Activated CD4-positive, alpha-beta memory T cell treated with anti-CD3 and anti-CD28 coated beads, Interleukin-2, amount 10 ng/mL, durations not matched to agents 7 days and 5 days (primary cell): ENCODE results near the gene DIS3L2. TPM values are rescaled to one million over a fixed set of nuclear protein-coding genes. Genes with fewer than 3 reads are reported as not detected.

ENCODE experiments used
- CTCF ChIA-PET: fragments of 350-600 bp; sonication (Branson Sonifier 250); formaldehyde crosslinking; loops from one replicate; lab custom pipeline; 2021; ENCODE audit warnings: antibody characterized with exemption, inconsistent platforms; lab: Charles Lee
- POLR2A ChIA-PET: fragments of 350-600 bp; sonication (Branson Sonifier 250); formaldehyde crosslinking; loops from one replicate; lab custom pipeline; 2021; ENCODE audit warnings: antibody characterized with exemption; lab: Charles Lee
- DNase-seq: peaks from one replicate; pipeline ENCODE4 v3.0.0-alpha.2; 2020
- H3K27ac Mint-ChIP-seq: one replicate; pipeline ENCODE4 v1.8.0; 2021; ENCODE audit warnings: mild to moderate bottlenecking, mixed read lengths
- H3K27me3 Mint-ChIP-seq: one replicate; pipeline ENCODE4 v1.8.0; 2021; ENCODE audit warnings: mixed read lengths
- H3K36me3 Mint-ChIP-seq: one replicate; pipeline ENCODE4 v1.8.0; 2021; ENCODE audit warnings: low read depth, mixed read lengths
- H3K4me1 Mint-ChIP-seq: one replicate; pipeline ENCODE4 v1.8.0; 2021; ENCODE audit warnings: mixed read lengths
- H3K4me3 Mint-ChIP-seq: one replicate; pipeline ENCODE4 v1.8.0; 2021; ENCODE audit warnings: mild to moderate bottlenecking, mixed read lengths
- H3K9me3 Mint-ChIP-seq: one replicate; pipeline ENCODE4 v1.8.0; 2021; ENCODE audit warnings: mixed read lengths
- total RNA-seq, 2 experiments: library from RNA; stranded (reverse); gene quantifications; one replicate each; pipeline ENCODE4 v1.2.3, GENCODE V29; 2021

The DIS3L2 gene
- total RNA-seq, 2 experiments from 2014 or later: 25.8 to 30.6 TPM

- no peak for DNase-seq
- CTCF ChIA-PET: no interaction called here
- Mint-ChIP-seq H3K27me3 (no peaks in the 10 kb centered on the region), H3K4me3 (no peak overlapping the region), H3K27ac (no peak overlapping the region), H3K36me3 (peaks cover 3% of the 10 kb centered on the region), H3K9me3 (no peaks in the 10 kb centered on the region), H3K4me1 (peaks cover 4% of the 10 kb centered on the region)
- POLR2A ChIA-PET: no interaction called here
These were observed 113.6 kb downstream of the DIS3L2 start for GRCh38 chr2:232075080-232075479.

GRCh38 chr2:232075859-232076258, 114.3 kb downstream of the DIS3L2 start:
- Mint-ChIP-seq H3K27ac (no peak overlapping the region), H3K36me3 (peaks cover 3% of the 10 kb centered on the region), H3K4me3 (no peak overlapping the region), H3K27me3 (no peaks in the 10 kb centered on the region), H3K9me3 (no peaks in the 10 kb centered on the region), H3K4me1 (peaks cover 4% of the 10 kb centered on the region)
- no peak for DNase-seq
- ChIA-PET POLR2A (no interaction called here), CTCF (no interaction called here)

- no peaks in the 10 kb centered on the region for H3K9me3 Mint-ChIP-seq
- H3K27me3 Mint-ChIP-seq: no peaks in the 10 kb centered on the region
- no peak for DNase-seq
- CTCF ChIA-PET: no interaction called here
- H3K27ac Mint-ChIP-seq: no peak overlapping the region
- peaks cover 3% of the 10 kb centered on the region for H3K36me3 Mint-ChIP-seq
- POLR2A ChIA-PET: no interaction called here
- H3K4me3 Mint-ChIP-seq: no peak overlapping the region
- H3K4me1 Mint-ChIP-seq: peaks cover 4% of the 10 kb centered on the region
These were observed 114.8 kb downstream of the DIS3L2 start for GRCh38 chr2:232076272-232076671.

GRCh38 chr2:232076736-232077135, 115.2 kb downstream of the DIS3L2 start:
- Mint-ChIP-seq H3K9me3 (no peaks in the 10 kb centered on the region), H3K4me3 (no peak overlapping the region), H3K36me3 (peaks cover 3% of the 10 kb centered on the region), H3K4me1 (peaks cover 2% of the 10 kb centered on the region), H3K27ac (no peak overlapping the region), H3K27me3 (no peaks in the 10 kb centered on the region)
- DNase-seq: no peak
- POLR2A ChIA-PET: no interaction called here
- CTCF ChIA-PET: no interaction called here

GRCh38 chr2:232085164-232085563, 123.7 kb downstream of the DIS3L2 start:
- ChIA-PET CTCF (no interaction called here), POLR2A (no interaction called here)
- Mint-ChIP-seq H3K27me3 (no peaks in the 10 kb centered on the region), H3K36me3 (peaks cover 7% of the 10 kb centered on the region), H3K4me1 (no peaks in the 10 kb centered on the region), H3K27ac (no peak overlapping the region), H3K9me3 (peaks cover 6% of the 10 kb centered on the region), H3K4me3 (no peak overlapping the region)
- no peak for DNase-seq

GRCh38 chr2:232085826-232086425, 124.4 kb downstream of the DIS3L2 start:
- Mint-ChIP-seq H3K27ac (no peak overlapping the region), H3K4me3 (no peak overlapping the region), H3K4me1 (no peaks in the 10 kb centered on the region), H3K36me3 (peaks cover 7% of the 10 kb centered on the region), H3K9me3 (peaks cover 6% of the 10 kb centered on the region), H3K27me3 (no peaks in the 10 kb centered on the region)
- CTCF ChIA-PET: no interaction called here
- no peak for DNase-seq
- POLR2A ChIA-PET: no interaction called here

- Mint-ChIP-seq H3K9me3 (no peaks in the 10 kb centered on the region), H3K27ac (no peak overlapping the region), H3K4me1 (no peaks in the 10 kb centered on the region), H3K36me3 (peaks cover 6% of the 10 kb centered on the region), H3K4me3 (no peak overlapping the region), H3K27me3 (no peaks in the 10 kb centered on the region)
- no peak for DNase-seq
- POLR2A ChIA-PET: no interaction called here
- CTCF ChIA-PET: interaction anchor here (0.5 kb wide), 1 partner anchor 198 kb away, joined by 3 read pairs; no protein-coding TSS in a partner anchor
These were observed 127.3 kb downstream of the DIS3L2 start for GRCh38 chr2:232088771-232089170.

GRCh38 chr2:232094201-232094600, 132.7 kb downstream of the DIS3L2 start:
- H3K27ac Mint-ChIP-seq: no peak overlapping the region
- H3K36me3 Mint-ChIP-seq: peaks cover 27% of the 10 kb centered on the region
- peaks cover 13% of the 10 kb centered on the region for H3K4me1 Mint-ChIP-seq
- no peak overlapping the region for H3K4me3 Mint-ChIP-seq
- no peaks in the 10 kb centered on the region for H3K27me3 Mint-ChIP-seq
- no peak for DNase-seq
- ChIA-PET CTCF (no interaction called here), POLR2A (no interaction called here)
- H3K9me3 Mint-ChIP-seq: peaks cover 16% of the 10 kb centered on the region

GRCh38 chr2:232094883-232095282, 133.4 kb downstream of the DIS3L2 start:
- H3K27me3 Mint-ChIP-seq: no peaks in the 10 kb centered on the region

GRCh38 chr2:232097260-232097659, 135.7 kb downstream of the DIS3L2 start:
- Mint-ChIP-seq H3K4me3 (no peak overlapping the region), H3K4me1 (peaks cover 13% of the 10 kb centered on the region), H3K36me3 (peaks cover 25% of the 10 kb centered on the region), H3K27me3 (no peaks in the 10 kb centered on the region), H3K9me3 (peaks cover 16% of the 10 kb centered on the region), H3K27ac (no peak overlapping the region)
- ChIA-PET CTCF (interaction anchor here (1.6 kb wide), 1 partner anchor 30 kb away, joined by 3 read pairs; no protein-coding TSS in a partner anchor), POLR2A (no interaction called here)
- DNase-seq: peak; percentile 22

More at GRCh38 chr2:232094883-232095282, 133.4 kb downstream of the DIS3L2 start:
- H3K4me1 Mint-ChIP-seq: peaks cover 13% of the 10 kb centered on the region
- peaks cover 27% of the 10 kb centered on the region for H3K36me3 Mint-ChIP-seq
- ChIA-PET POLR2A (no interaction called here), CTCF (no interaction called here)
- H3K9me3 Mint-ChIP-seq: peaks cover 16% of the 10 kb centered on the region
- no peak overlapping the region for H3K4me3 Mint-ChIP-seq
- H3K27ac Mint-ChIP-seq: no peak overlapping the region
- DNase-seq: no peak

- Mint-ChIP-seq H3K9me3 (peaks cover 16% of the 10 kb centered on the region), H3K36me3 (peaks cover 25% of the 10 kb centered on the region)
These were observed 136.2 kb downstream of the DIS3L2 start for GRCh38 chr2:232097758-232098157.

GRCh38 chr2:232102380-232102779, 140.9 kb downstream of the DIS3L2 start:
- Mint-ChIP-seq H3K4me1 (peaks cover 6% of the 10 kb centered on the region), H3K4me3 (no peak overlapping the region), H3K27me3 (no peaks in the 10 kb centered on the region), H3K36me3 (peaks cover 8% of the 10 kb centered on the region), H3K27ac (no peak overlapping the region), H3K9me3 (no peaks in the 10 kb centered on the region)
- POLR2A ChIA-PET: no interaction called here
- no peak for DNase-seq
- CTCF ChIA-PET: no interaction called here

More at GRCh38 chr2:232097758-232098157, 136.2 kb downstream of the DIS3L2 start:
- no peak for DNase-seq
- Mint-ChIP-seq H3K4me1 (peaks cover 13% of the 10 kb centered on the region), H3K4me3 (no peak overlapping the region), H3K27me3 (no peaks in the 10 kb centered on the region), H3K27ac (no peak overlapping the region)
- POLR2A ChIA-PET: no interaction called here
- CTCF ChIA-PET: interaction anchor here (1.6 kb wide), 1 partner anchor 29 kb away, joined by 3 read pairs; no protein-coding TSS in a partner anchor

- ChIA-PET POLR2A (no interaction called here), CTCF (no interaction called here)
- no peaks in the 10 kb centered on the region for H3K36me3 Mint-ChIP-seq
- H3K4me1 Mint-ChIP-seq: no peaks in the 10 kb centered on the region
- no peak overlapping the region for H3K4me3 Mint-ChIP-seq
- DNase-seq: no peak
- no peaks in the 10 kb centered on the region for H3K27me3 Mint-ChIP-seq
- H3K27ac Mint-ChIP-seq: no peak overlapping the region
- H3K9me3 Mint-ChIP-seq: no peaks in the 10 kb centered on the region
These were observed 141.7 kb downstream of the DIS3L2 start for GRCh38 chr2:232103140-232103737.
